ENCODE measurements around the gene IGF1. TPM values are rescaled to one million over a fixed set of nuclear protein-coding genes. Genes with fewer than 3 reads are reported as not detected.

Gene IGF1
- total RNA-seq, 1 donor from 2014 or later, result not detected

DNA sequence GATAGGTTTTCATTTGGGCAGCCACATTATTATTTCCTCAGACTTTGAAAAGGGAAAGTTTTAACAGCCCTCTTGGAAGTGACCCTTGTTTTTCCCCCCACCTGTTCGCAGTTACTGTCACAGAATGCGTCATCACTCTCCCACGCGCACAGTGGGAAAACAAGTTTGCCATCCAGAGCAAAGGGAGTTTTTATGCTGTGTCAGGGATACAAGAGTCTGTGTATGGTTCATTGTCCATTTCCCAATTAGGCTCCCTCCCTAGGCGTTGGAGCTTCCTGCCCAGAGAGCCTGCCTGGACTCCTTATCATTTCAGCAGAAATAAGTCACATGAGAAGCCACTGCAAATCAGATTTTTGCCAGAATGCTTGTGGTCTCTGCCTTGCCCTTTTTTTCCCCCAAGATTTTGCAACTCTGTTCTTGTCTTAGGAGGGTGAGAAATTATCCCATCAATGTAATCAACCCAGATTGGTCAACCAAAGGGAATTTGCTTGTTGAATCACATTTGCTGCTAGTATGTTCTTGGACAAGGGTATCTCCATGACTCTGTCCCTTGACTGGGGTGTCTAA lies 104.1 kb downstream of the IGF1 start:
- no peaks in the 10 kb centered on the region for H3K4me1 Mint-ChIP-seq (ENCODE audit: low read depth, unreplicated experiment)
- DNase-seq, result no peak
- no peak overlapping the region for H3K27ac Mint-ChIP-seq (ENCODE audit: unreplicated experiment)
- TF ChIP-seq, protein P1, sequence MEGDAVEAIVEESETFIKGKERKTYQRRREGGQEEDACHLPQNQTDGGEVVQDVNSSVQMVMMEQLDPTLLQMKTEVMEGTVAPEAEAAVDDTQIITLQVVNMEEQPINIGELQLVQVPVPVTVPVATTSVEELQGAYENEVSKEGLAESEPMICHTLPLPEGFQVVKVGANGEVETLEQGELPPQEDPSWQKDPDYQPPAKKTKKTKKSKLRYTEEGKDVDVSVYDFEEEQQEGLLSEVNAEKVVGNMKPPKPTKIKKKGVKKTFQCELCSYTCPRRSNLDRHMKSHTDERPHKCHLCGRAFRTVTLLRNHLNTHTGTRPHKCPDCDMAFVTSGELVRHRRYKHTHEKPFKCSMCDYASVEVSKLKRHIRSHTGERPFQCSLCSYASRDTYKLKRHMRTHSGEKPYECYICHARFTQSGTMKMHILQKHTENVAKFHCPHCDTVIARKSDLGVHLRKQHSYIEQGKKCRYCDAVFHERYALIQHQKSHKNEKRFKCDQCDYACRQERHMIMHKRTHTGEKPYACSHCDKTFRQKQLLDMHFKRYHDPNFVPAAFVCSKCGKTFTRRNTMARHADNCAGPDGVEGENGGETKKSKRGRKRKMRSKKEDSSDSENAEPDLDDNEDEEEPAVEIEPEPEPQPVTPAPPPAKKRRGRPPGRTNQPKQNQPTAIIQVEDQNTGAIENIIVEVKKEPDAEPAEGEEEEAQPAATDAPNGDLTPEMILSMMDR (IDR thresholded peaks at IDR 0.05; ENCODE audit: partially characterized antibody, unreplicated experiment), result no peak
- no peaks in the 10 kb centered on the region for H3K27me3 Mint-ChIP-seq (ENCODE audit: unreplicated experiment)
- H3K4me3 Mint-ChIP-seq (ENCODE audit: unreplicated experiment), result no peak overlapping the region
- no peaks in the 10 kb centered on the region for H3K36me3 Mint-ChIP-seq (ENCODE audit: unreplicated experiment)
- H3K9me3 Mint-ChIP-seq (ENCODE audit: unreplicated experiment), result peaks cover 3% of the 10 kb centered on the region

DNA sequence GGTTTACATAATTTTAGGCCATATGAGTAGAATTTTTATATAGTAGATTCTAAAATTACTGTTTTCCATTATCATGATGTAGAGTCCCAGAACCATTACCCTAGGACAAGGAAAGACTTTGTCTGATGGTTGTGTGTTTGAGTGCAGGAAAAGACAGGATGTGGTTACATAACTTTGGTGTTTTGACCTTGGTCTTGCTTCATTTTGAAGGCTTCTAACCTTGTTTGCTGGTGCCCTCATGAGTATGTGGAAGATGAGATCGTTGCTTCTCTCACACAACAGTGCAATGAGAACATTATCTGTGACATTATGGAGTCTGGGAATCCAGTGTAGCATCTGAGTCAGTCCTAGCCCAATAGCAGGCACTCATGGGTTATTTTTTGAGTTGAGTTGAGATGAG lies 106.2 kb downstream of the IGF1 start:
- Mint-ChIP-seq H3K9me3 (ENCODE audit: unreplicated experiment) (peaks cover 3% of the 10 kb centered on the region), H3K36me3 (ENCODE audit: unreplicated experiment) (no peaks in the 10 kb centered on the region), H3K4me3 (ENCODE audit: unreplicated experiment) (no peak overlapping the region), H3K4me1 (ENCODE audit: low read depth, unreplicated experiment) (no peaks in the 10 kb centered on the region), H3K27ac (ENCODE audit: unreplicated experiment) (no peak overlapping the region), H3K27me3 (ENCODE audit: unreplicated experiment) (no peaks in the 10 kb centered on the region)
- TF ChIP-seq, protein P1 (IDR thresholded peaks at IDR 0.05; ENCODE audit: partially characterized antibody, unreplicated experiment), result no peak
- DNase-seq, result no peak

GRCh38 chr12:102372087-102372486 lies 108.3 kb downstream of the IGF1 start:
- H3K36me3 Mint-ChIP-seq (ENCODE audit: unreplicated experiment), result no peaks in the 10 kb centered on the region
- no peak overlapping the region for H3K4me3 Mint-ChIP-seq (ENCODE audit: unreplicated experiment)
- DNase-seq, result no peak
- H3K27ac Mint-ChIP-seq (ENCODE audit: unreplicated experiment), result no peak overlapping the region
- no peaks in the 10 kb centered on the region for H3K4me1 Mint-ChIP-seq (ENCODE audit: low read depth, unreplicated experiment)
- H3K27me3 Mint-ChIP-seq (ENCODE audit: unreplicated experiment), result no peaks in the 10 kb centered on the region
- peaks cover 3% of the 10 kb centered on the region for H3K9me3 Mint-ChIP-seq (ENCODE audit: unreplicated experiment)
- TF ChIP-seq, protein P1 (IDR thresholded peaks at IDR 0.05; ENCODE audit: partially characterized antibody, unreplicated experiment), result no peak

- no peaks in the 10 kb centered on the region for H3K4me1 Mint-ChIP-seq (ENCODE audit: low read depth, unreplicated experiment)
Measured at GRCh38 chr12:102371165-102371564, 109.2 kb downstream of the IGF1 start.

GRCh38 chr12:102369876-102370275 lies 110.5 kb downstream of the IGF1 start:
- no peaks in the 10 kb centered on the region for H3K27me3 Mint-ChIP-seq (ENCODE audit: unreplicated experiment)
- no peaks in the 10 kb centered on the region for H3K36me3 Mint-ChIP-seq (ENCODE audit: unreplicated experiment)
- H3K9me3 Mint-ChIP-seq (ENCODE audit: unreplicated experiment), result peaks cover 3% of the 10 kb centered on the region
- TF ChIP-seq, protein P1 (IDR thresholded peaks at IDR 0.05; ENCODE audit: partially characterized antibody, unreplicated experiment), result no peak
- DNase-seq, result no peak
- H3K4me1 Mint-ChIP-seq (ENCODE audit: low read depth, unreplicated experiment), result no peaks in the 10 kb centered on the region
- no peak overlapping the region for H3K4me3 Mint-ChIP-seq (ENCODE audit: unreplicated experiment)
- H3K27ac Mint-ChIP-seq (ENCODE audit: unreplicated experiment), result no peak overlapping the region

More at GRCh38 chr12:102371165-102371564, 109.2 kb downstream of the IGF1 start:
- Mint-ChIP-seq H3K4me3 (ENCODE audit: unreplicated experiment) (no peak overlapping the region), H3K9me3 (ENCODE audit: unreplicated experiment) (peaks cover 3% of the 10 kb centered on the region), H3K27me3 (ENCODE audit: unreplicated experiment) (no peaks in the 10 kb centered on the region), H3K27ac (ENCODE audit: unreplicated experiment) (no peak overlapping the region), H3K36me3 (ENCODE audit: unreplicated experiment) (no peaks in the 10 kb centered on the region)
- no peak for DNase-seq
- TF ChIP-seq, protein P1 (IDR thresholded peaks at IDR 0.05; ENCODE audit: partially characterized antibody, unreplicated experiment), result no peak
